ENCODE measurements around the gene TFEB.

DNA sequence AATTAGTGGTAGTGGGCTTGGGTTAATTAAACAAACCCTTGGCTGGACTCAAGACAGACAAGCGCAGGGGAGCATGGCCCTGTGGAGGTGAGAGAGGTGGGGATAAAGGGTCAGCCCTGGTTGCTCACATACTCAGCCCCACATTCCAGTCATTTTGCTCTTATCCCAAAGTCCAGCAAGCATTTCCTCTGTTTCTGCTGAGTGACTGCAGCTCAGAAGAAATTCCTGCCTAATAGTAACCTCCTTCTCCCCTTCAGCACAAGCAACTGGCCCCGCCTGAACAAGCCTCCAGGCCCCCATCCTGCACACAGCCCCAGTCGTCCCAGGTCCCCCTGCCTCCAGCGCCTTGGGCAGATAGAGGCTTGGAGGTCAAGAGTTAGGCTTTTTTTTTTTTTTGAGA is 3.6 kb upstream of the TFEB start:
- TF ChIP-seq, protein P1, sequence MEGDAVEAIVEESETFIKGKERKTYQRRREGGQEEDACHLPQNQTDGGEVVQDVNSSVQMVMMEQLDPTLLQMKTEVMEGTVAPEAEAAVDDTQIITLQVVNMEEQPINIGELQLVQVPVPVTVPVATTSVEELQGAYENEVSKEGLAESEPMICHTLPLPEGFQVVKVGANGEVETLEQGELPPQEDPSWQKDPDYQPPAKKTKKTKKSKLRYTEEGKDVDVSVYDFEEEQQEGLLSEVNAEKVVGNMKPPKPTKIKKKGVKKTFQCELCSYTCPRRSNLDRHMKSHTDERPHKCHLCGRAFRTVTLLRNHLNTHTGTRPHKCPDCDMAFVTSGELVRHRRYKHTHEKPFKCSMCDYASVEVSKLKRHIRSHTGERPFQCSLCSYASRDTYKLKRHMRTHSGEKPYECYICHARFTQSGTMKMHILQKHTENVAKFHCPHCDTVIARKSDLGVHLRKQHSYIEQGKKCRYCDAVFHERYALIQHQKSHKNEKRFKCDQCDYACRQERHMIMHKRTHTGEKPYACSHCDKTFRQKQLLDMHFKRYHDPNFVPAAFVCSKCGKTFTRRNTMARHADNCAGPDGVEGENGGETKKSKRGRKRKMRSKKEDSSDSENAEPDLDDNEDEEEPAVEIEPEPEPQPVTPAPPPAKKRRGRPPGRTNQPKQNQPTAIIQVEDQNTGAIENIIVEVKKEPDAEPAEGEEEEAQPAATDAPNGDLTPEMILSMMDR (IDR thresholded peaks at IDR 0.05; ENCODE audit: insufficient read depth, low read length), result no peak
- no peak for TF ChIP-seq GABPA (IDR thresholded peaks at IDR 0.05; ENCODE audit: low read depth)
